HG03060 (cell line): Measurements from ENCODE around the gene OTOG.

ENCODE experiments used
- ATAC-seq: cut with Tn5 transposase; IDR thresholded peaks from one replicate; pipeline ENCODE4 v1.9.1; 2021; ENCODE audit warnings: low read depth, moderate number of reproducible peaks; ENCODE audit not compliant: unreplicated experiment

OTOG gene

GRCh38 chr11:17687946-17688670 is 141.0 kb downstream of the OTOG start:
- ATAC-seq = no peak

GRCh38 chr11:17691550-17691949 is 144.5 kb downstream of the OTOG start:
- no peak for ATAC-seq

GRCh38 chr11:17691976-17692375 is 144.9 kb downstream of the OTOG start:
- no peak for ATAC-seq

- no peak for ATAC-seq
Measured at GRCh38 chr11:17692931-17693330, 145.9 kb downstream of the OTOG start.

- no peak for ATAC-seq
Measured at GRCh38 chr11:17693531-17693930, 146.5 kb downstream of the OTOG start.

GRCh38 chr11:17694494-17695110 is 147.5 kb downstream of the OTOG start:
- ATAC-seq = no peak

GRCh38 chr11:17695454-17696441 is 148.7 kb downstream of the OTOG start:
- no peak for ATAC-seq

GRCh38 chr11:17696741-17697140 is 149.7 kb downstream of the OTOG start:
- ATAC-seq = no peak
